HEK293 (cell line): ENCODE results near the gene GMEB2.

ENCODE experiments used
- CTCF ChIA-PET: fragments of 350-600 bp; formaldehyde crosslinking; extraction: SDS; loops from one replicate; lab custom pipeline; 2021; ENCODE audit warnings: antibody characterized with exemption; lab: Yijun Ruan, JAX
- POLR2A ChIA-PET: fragments of 300-600 bp; formaldehyde crosslinking; extraction: SDS; loops from one replicate; lab custom pipeline; 2020; ENCODE audit warnings: antibody characterized with exemption, inconsistent platforms; lab: Yijun Ruan, JAX
- H3K27ac ChIP-seq: fragments of 200-500 bp; sonication (Bioruptor generic); 2 replicates; pipeline ENCODE4 v1.5.1; 2014; ENCODE audit warnings: low read depth, low read length, control low read depth, inconsistent platforms; ENCODE audit errors: extremely low read depth
- H3K36me3 ChIP-seq, 2 experiments: fragments of 200-500 bp in 1 of 2; sonication (Bioruptor generic) in 1 of 2; 1 replicate in 1 of 2; 2 replicates in 1 of 2; pipeline ENCODE4 v1.5.1; 2014 to 2017; ENCODE audit warnings: inconsistent platforms in 2 of 2, low read length in 2 of 2; ENCODE audit not compliant: control insufficient read depth in 2 of 2, insufficient read depth in 1 of 2
- H3K4me1 ChIP-seq: fragments of 200-500 bp; sonication (Bioruptor generic); 2 replicates; pipeline ENCODE4 v1.5.1; 2014; ENCODE audit warnings: mild to moderate bottlenecking, low read length, inconsistent platforms; ENCODE audit not compliant: control insufficient read depth, insufficient read depth
- H3K4me3 ChIP-seq: 2 replicates; pipeline ENCODE4 v1.5.1; 2011; ENCODE audit warnings: low read depth, mild to moderate bottlenecking, control low read depth, low read length, moderate library complexity
- H3K9me3 ChIP-seq: fragments of 200-500 bp; sonication (Bioruptor generic); 2 replicates; pipeline ENCODE4 v1.5.1; 2014; ENCODE audit warnings: low read depth, low read length, inconsistent platforms; ENCODE audit not compliant: control insufficient read depth, insufficient read depth
- KLF8 ChIP-seq: fragments of 450-650 bp; formaldehyde crosslinking; IDR thresholded peaks from 2 replicates; pipeline ENCODE4 v1.5.1; 2016; ENCODE audit warnings: missing biosample characterization, missing genetic modification characterization
- ZNF341 ChIP-seq: fragments of 450-650 bp; formaldehyde crosslinking; IDR thresholded peaks from 2 replicates; pipeline ENCODE4; 2016; ENCODE audit warnings: low read depth, missing biosample characterization, missing genetic modification characterization
- ZNF548 ChIP-seq: fragments of 450-650 bp; formaldehyde crosslinking; IDR thresholded peaks from 2 replicates; pipeline ENCODE4 v1.5.1; 2016; ENCODE audit warnings: missing biosample characterization, missing genetic modification characterization
- ZNF777 ChIP-seq: fragments of 450-650 bp; formaldehyde crosslinking; IDR thresholded peaks from 2 replicates; pipeline ENCODE4 v1.5.1; 2017; ENCODE audit warnings: missing biosample characterization, missing genetic modification characterization, borderline replicate concordance
- ZNF791 ChIP-seq: fragments of 450-650 bp; formaldehyde crosslinking; IDR thresholded peaks from 2 replicates; pipeline ENCODE4 v1.5.1; 2016; ENCODE audit warnings: missing biosample characterization, missing genetic modification characterization
- ZSCAN30 ChIP-seq: fragments of 450-650 bp; IDR thresholded peaks from 2 replicates; pipeline ENCODE4 v1.5.1; 2018; ENCODE audit warnings: missing biosample characterization, mild to moderate bottlenecking, missing genetic modification characterization, moderate library complexity
- TF ChIP-seq, protein P1 (sequence below): fragments of 450-650 bp; formaldehyde crosslinking; IDR thresholded peaks from 2 replicates; pipeline ENCODE4 v1.5.1; 2016; ENCODE audit warnings: missing biosample characterization, missing genetic modification characterization

Gene GMEB2

DNA sequence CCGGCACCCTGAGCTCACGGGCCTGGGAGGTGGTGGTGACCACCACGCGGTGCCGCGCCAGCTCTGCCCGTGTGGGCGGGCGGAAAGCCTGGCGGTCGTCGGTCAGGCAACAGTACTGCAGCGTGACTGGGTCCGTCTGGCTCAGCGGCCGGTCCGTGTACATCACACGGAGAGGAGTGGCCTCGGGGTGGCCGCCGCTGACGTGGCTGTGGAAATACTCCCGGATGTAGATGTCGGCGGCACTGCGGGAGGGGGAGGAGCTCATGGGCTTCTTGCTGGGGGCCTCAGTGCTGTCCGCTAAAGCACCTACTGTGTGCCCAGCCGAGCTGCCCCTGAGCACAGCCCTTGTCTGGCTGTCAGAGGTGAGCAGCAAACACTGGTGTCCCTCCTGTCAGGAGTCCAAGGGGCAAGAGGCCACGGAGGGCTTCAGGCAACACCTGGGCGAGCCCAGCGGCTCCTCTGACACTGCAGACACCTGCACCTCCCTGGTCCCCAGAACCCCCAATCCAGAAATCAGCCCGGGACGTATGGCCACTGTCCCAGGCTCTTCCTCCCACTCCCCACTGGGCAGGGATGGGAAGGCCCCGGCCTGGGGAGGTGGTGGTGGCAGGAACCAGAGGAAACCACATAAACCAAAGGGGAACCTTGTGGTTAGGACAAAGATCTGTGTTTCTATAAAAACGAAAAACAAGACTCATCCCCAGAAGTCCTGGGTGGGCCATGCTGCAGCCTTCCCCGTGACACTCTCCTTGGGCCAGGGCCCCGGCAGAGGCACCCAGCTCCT, 59.3 kb downstream of the GMEB2 start:
- H3K36me3 ChIP-seq: peaks cover 0 to 26% of the 10 kb centered on the region in 2 experiments; a peak in 1 of 3 replicates
- no peak overlapping the region for H3K27ac ChIP-seq
- TF ChIP-seq ZNF777 (tag by site-specific recombination) (no peak), ZNF341 (tag by site-specific recombination) (0 out of 2 replicates have a peak, but pooled peaks have one; percentile 17)
- CTCF ChIA-PET: no interaction called here
- H3K9me3 ChIP-seq: no peaks in the 10 kb centered on the region
- POLR2A ChIA-PET: no interaction called here
- no peak overlapping the region for H3K4me3 ChIP-seq
- H3K4me1 ChIP-seq: no peaks in the 10 kb centered on the region

DNA sequence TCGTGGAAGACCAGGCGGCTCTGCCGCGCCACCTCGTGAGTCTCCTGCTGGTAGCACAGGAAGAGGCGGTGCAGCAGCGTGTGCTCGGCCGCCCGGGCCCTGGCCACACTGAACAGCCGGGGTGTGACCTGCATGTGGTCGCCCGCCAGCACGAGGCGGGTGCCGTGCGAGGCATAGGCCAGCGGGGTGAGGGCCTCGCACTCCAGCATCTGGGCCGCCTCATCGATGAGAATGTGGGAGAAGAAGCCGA, 59.8 kb downstream of the GMEB2 start:
- ChIA-PET POLR2A (no interaction called here), CTCF (no interaction called here)
- no peak overlapping the region for H3K4me3 ChIP-seq
- H3K27ac ChIP-seq: no peak overlapping the region
- H3K9me3 ChIP-seq: no peaks in the 10 kb centered on the region
- no peaks in the 10 kb centered on the region for H3K4me1 ChIP-seq
- peaks cover 0 to 23% of the 10 kb centered on the region in 2 experiments; a peak in 1 of 3 replicates for H3K36me3 ChIP-seq
- TF ChIP-seq, protein P1, sequence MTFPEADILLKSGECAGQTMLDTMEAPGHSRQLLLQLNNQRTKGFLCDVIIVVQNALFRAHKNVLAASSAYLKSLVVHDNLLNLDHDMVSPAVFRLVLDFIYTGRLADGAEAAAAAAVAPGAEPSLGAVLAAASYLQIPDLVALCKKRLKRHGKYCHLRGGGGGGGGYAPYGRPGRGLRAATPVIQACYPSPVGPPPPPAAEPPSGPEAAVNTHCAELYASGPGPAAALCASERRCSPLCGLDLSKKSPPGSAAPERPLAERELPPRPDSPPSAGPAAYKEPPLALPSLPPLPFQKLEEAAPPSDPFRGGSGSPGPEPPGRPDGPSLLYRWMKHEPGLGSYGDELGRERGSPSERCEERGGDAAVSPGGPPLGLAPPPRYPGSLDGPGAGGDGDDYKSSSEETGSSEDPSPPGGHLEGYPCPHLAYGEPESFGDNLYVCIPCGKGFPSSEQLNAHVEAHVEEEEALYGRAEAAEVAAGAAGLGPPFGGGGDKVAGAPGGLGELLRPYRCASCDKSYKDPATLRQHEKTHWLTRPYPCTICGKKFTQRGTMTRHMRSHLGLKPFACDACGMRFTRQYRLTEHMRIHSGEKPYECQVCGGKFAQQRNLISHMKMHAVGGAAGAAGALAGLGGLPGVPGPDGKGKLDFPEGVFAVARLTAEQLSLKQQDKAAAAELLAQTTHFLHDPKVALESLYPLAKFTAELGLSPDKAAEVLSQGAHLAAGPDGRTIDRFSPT (tag by site-specific recombination): 0 out of 2 replicates have a peak, but pooled peaks have one; percentile 8
- no peak for TF ChIP-seq ZNF548

DNA sequence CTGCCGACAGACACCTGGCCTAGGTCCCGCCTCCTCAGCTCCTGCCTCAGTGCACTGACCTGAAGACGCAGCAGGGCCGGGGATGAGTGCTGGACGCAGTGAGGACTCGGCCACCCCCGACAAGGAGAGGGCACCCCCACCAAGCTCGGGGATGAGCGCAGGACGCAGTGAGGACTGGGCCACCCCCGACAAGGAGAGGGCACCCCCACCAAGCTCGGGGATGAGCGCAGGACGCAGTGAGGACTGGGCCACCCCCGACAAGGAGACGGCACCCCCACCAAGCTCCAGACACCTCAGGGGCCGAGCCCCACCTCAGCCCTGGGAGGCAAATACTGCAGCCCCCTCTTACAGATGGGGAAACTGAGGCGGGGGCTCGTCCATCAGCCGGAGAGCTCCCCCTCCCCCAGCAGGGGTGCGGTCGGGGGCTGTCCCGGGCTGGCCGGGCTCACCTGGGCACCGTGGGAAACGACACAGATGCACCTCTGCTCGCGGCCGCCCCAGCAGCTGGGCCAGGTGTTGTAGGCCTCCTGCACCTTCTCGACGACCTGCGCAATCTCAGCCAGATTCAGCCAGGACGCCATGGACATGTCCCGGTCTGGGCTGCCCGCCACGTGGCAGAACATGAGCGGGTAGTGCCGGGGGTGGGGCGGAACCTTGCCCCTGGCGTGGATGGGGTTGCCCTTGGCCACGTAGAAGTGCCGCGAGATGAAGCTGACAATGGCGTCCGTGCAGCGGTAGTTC, 60.3 kb downstream of the GMEB2 start:
- peaks cover 0 to 23% of the 10 kb centered on the region in 2 experiments; a peak in 1 of 3 replicates for H3K36me3 ChIP-seq
- H3K9me3 ChIP-seq: no peaks in the 10 kb centered on the region
- H3K4me3 ChIP-seq: no peak overlapping the region
- POLR2A ChIA-PET: interaction anchor here (0.7 kb wide), 1 partner anchor 73 kb away, joined by 3 read pairs; no protein-coding TSS in a partner anchor
- no peak for TF ChIP-seq ZNF791 (tag by site-specific recombination)
- TF ChIP-seq, protein P1 (tag by site-specific recombination): 0 out of 2 replicates have a peak, but pooled peaks have one; percentile 30
- H3K4me1 ChIP-seq: no peaks in the 10 kb centered on the region
- no peak overlapping the region for H3K27ac ChIP-seq
- CTCF ChIA-PET: no interaction called here

DNA sequence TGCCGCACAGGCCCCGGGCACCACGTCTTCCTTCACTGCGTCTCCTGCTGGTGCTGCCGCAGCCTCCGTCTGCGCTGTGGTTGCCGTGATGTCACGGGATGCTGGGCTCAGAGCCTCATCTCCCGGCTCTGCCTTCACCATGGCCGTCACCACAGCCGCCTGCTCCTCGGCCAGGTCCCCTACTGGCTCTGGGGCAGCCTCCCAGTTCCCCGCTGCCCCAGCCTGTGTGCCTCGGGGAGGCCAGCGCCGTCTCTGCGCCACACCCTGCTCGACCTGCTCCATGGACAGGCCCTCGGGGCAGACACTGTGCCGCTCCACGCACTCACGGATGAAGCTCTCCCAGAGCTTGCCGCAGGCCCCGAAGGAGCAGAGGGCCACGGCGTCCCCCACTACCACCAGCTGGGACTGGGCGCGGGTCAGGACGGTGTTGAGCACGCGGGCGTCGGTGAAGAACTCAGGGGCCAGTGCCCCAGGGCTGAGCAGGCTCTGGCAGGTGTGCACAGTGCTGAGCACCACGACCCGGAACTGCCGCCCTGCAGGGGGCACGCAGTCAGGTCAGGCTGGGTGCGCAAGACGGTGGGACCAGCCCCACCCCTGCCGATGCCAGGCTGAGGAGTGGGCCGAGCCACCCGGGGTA, 61.1 kb downstream of the GMEB2 start:
- Histone ChIP-seq H3K4me1 (no peaks in the 10 kb centered on the region), H3K9me3 (no peaks in the 10 kb centered on the region), H3K27ac (no peak overlapping the region)
- POLR2A ChIA-PET: no interaction called here
- no peak for TF ChIP-seq ZSCAN30 (tag by site-specific recombination)
- TF ChIP-seq KLF8 (tag by site-specific recombination): no peak
- TF ChIP-seq, protein P1 (tag by site-specific recombination): 0 out of 2 replicates have a peak, but pooled peaks have one; percentile 18
- TF ChIP-seq, all 188 proteins: peak for 1
- no peak overlapping the region for H3K4me3 ChIP-seq
- peaks cover 0 to 29% of the 10 kb centered on the region in 2 experiments; a peak in 1 of 3 replicates for H3K36me3 ChIP-seq
- CTCF ChIA-PET: no interaction called here
